Embryonic facial prominence (tissue), 1 donor: Measurements from ENCODE around the gene ADAMTSL1.

Experiments used
- DNase-seq: peaks from one replicate; pipeline ENCODE4 v3.0.0-alpha.2; 2016; ENCODE audit errors: extremely low spot score

ADAMTSL1 gene

GRCh38 chr9:18730241-18730640 lies 256.3 kb downstream of the ADAMTSL1 start:
- no peak for DNase-seq

- no peak for DNase-seq
Measured at GRCh38 chr9:18739127-18739526, 265.2 kb downstream of the ADAMTSL1 start.

DNA sequence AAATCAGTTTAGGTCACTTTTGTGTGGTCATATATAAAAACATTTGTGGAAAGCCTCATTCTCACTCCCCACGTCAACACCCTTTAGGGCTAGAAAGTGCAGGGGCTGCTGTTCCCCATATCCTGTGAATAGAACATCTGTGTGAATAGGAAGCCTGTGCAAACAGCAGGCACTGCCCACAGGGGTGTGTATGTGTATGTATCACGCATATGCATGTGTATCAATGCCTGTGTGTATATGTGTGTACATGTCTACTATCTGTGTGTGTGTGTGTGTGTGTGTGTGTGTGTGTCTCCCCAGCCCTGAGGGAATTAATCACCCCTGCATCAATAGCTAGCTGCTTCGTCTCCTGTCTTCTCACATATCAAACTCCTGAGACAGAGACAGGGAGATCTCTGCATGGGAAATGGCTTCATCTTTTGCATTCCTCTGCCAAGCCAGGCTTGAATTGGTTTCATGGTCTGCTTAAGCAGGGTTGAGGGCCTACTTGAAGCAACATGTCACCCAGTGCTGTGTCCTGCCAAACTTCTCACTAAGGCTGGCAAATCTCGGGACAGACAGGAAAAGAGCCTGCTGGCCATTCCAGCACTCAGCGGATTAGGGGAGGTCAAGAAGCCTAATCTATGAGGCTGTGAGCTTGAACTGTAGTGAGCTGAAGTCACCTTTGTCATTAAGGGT lies 265.8 kb downstream of the ADAMTSL1 start:
- no peak for DNase-seq

- DNase-seq = no peak
Measured at GRCh38 chr9:18741359-18741758, 267.4 kb downstream of the ADAMTSL1 start.

DNA sequence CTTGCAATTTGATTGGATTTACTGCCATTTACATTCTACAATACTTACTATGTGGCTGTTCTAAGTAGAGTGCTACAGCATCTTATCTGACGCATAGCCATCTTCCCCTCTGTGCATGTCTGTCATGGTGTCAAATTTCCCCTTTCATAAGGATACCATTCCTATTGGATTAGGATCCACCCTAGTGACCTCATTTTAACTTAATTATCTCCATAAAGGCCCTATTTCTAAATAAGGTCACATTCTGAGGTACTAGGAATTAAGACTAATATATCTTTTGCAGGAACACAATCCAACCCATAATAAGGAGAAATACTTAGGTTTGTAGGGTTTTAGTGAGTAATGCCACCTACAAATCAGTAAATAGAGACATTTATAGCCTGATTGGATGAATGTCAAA lies 268.0 kb downstream of the ADAMTSL1 start:
- no peak for DNase-seq

- DNase-seq = no peak
Measured at GRCh38 chr9:18743421-18743820, 269.5 kb downstream of the ADAMTSL1 start.

GRCh38 chr9:18743971-18744370 lies 270.0 kb downstream of the ADAMTSL1 start:
- no peak for DNase-seq

DNA sequence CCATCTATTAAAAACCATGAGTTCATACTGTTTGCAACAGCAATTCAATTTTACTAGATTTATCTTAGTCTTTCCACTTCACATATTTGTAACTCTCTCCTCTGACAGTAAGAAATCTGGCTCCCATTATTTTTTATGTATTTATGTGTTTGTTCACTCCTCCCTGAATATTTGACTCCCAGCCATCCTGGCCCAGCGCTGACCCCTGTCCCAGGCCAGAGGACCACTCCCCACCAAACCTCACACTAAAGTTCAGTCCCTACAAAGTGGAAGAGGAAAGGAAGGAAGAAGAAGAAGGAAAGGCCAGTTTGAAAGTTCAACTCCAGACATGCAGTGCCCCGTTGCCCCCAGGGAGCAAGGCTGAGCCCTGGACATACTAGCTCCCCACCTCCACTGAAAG lies 271.8 kb downstream of the ADAMTSL1 start:
- DNase-seq = no peak

- DNase-seq = no peak
Measured at GRCh38 chr9:18746631-18747030, 272.7 kb downstream of the ADAMTSL1 start.

GRCh38 chr9:18747595-18747994 lies 273.6 kb downstream of the ADAMTSL1 start:
- no peak for DNase-seq

- no peak for DNase-seq
Measured at GRCh38 chr9:18748251-18748701, 274.3 kb downstream of the ADAMTSL1 start.

DNA sequence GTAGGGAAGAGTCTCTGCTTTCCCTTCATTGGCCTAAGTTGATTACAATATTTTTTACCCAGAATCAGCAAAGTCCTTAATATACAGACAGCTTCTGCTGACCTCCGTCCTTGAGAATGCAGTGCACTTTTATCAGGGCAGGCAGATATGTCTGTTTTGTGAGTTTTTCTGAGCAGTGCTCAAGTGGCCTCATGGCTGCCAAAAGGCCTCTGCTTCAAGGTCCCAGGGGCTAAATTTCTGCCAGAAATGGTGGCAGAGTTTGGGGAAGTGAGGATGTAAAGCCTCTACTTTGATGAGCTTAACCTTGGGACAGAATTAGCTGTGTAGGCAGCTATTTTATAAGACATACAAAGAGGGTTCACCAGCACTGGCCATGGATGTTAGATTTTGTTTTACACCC lies 275.8 kb downstream of the ADAMTSL1 start:
- no peak for DNase-seq

- no peak for DNase-seq
Measured at GRCh38 chr9:18753904-18754303, 280.0 kb downstream of the ADAMTSL1 start.

- DNase-seq = no peak
Measured at GRCh38 chr9:18754537-18754936, 280.6 kb downstream of the ADAMTSL1 start.

- no peak for DNase-seq
Measured at GRCh38 chr9:18755263-18755662, 281.3 kb downstream of the ADAMTSL1 start.

- DNase-seq = no peak
Measured at GRCh38 chr9:18756712-18757125, 282.8 kb downstream of the ADAMTSL1 start.

DNA sequence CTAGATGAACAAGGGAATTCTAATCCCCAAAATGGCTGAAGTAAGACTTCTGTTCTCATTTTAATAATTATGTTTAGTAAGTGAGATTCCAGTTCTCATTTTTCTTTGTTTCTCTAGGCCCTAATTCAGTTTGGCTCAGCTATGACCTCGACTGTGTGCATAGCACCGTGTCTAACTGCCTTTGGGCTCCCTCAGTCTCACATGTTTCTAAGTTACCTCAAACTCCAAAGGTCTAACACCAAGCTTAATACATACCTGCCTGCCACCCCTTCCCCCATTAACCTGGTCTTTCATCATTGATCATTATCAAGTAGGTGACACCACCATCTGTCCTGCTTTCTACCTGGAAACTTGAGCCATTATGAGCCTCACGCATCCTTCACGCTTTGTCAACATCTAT lies 285.9 kb downstream of the ADAMTSL1 start:
- no peak for DNase-seq

GRCh38 chr9:18761742-18762300 lies 287.9 kb downstream of the ADAMTSL1 start:
- DNase-seq = no peak

DNA sequence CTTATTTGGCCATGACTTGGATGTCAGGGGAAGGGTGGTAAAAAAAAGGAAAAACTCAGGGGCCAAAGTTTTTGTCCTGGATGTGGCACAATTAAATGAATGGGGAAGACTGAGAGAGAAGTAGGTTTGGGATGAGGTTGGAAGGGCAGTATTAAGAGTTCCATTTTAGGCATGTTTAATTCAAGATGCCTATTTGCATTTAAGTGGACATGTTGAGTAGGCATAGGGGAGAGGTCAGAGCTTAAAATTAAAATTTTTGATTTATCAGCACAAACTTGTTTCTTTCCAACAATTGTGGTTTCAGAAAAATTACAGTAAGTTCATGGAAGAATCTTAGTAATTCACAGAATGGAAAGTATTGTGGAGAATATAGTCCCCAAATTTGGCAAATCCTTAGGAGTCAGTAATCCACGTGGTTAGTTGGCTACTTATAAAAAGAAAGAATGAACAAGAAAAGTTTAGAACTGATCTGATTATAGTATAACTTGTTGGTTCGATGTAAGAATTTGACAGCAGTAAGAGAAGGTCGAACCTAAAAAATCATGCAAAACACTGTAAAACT lies 293.1 kb downstream of the ADAMTSL1 start:
- no peak for DNase-seq

- DNase-seq = no peak
Measured at GRCh38 chr9:18768951-18769622, 295.1 kb downstream of the ADAMTSL1 start.

DNA sequence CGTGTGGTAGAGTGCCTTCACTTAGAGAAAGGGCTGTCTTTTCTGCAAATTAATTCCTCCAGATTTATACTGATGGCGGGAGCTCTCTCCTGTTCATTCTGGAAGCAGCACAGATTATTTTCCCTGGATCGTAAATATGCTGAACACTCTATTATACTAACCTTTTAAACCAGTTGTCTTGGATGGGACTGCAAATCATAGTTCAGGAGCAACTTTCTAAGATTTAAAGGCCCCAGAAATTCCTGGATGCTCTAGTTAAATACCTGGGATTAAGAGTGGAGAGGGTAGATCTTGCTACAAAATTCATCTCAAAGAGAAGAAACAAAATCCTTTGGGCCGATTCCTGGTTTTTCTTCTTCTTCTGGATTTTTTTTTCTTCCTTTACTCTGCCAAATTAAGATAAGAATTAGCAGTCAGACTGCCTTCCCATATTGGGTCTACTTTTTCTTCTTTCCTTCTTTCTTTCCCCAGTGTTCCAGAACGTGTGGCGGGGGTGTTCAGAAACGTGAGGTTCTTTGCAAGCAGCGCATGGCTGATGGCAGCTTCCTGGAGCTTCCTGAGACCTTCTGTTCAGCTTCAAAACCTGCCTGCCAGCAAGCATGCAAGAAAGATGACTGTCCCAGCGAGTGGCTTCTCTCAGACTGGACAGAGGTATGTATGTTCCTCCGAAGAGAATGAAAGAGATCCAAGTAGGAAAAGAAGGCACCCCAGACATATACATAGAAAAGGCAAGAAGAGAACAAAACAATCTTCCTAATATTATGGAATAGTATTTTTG lies 296.4 kb downstream of the ADAMTSL1 start:
- no peak for DNase-seq

DNA sequence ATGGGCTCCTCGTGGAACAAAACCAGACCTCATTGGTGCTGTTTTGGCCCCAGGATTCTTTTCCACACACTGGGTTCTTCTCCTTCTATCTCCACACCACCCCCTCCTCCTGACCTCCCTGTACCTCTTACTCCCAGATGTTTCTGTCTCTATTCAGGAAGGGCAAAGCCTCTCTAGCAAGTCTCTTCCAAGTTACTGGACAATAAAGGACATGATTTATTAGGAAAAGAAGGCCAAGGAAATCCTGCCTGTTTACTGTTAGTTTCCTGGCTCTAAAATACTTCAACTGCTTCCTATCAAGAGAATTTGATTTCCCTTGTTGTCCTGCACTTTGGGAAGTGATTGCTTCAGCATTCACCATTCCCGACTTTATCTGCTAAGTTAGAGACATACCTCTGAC lies 297.1 kb downstream of the ADAMTSL1 start:
- no peak for DNase-seq
